HG02973 (cell line): ENCODE measurements around the gene SEZ6L.

Experiments used
- ATAC-seq: cut with Tn5 transposase; IDR thresholded peaks from one replicate; pipeline ENCODE4 v1.9.1; 2021; ENCODE audit warnings: moderate library complexity; ENCODE audit not compliant: unreplicated experiment

SEZ6L gene

GRCh38 chr22:26169315-26170111 is at the start of gene SEZ6L:
SEZ6L (plus strand) TSS chr22:26169462; CDS start chr22:26169670, 208 bp downstream.
- ATAC-seq: no peak

DNA sequence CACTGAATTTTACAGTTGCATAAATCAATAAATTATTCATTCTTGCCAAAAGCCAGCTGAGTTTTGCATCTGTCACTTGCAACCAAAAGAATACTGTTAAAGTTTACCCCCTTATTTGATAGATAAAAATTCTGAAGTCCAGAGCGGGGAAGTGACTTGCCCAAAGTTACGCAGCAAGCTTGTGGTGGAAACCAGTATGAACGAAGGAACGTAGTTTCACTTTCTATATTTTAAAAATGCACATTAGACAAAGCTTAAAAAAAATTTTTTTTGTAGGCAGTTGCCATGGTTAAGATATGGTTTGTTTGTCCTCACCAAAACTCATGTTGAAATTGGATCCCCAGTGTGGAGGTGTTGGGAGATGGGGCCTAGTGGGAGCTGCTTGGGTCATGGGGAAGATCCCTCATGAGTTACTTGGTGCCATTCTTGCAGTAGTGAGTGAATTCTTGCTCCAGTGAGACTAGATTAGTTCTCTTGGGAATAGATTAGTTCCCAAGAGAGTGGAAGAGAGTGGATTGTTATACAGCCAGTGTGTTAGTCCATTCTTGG is 46.3 kb upstream of the SEZ6L start:
- ATAC-seq: no peak

GRCh38 chr22:26124991-26125725 is 44.1 kb upstream of the SEZ6L start:
- ATAC-seq: no peak

DNA sequence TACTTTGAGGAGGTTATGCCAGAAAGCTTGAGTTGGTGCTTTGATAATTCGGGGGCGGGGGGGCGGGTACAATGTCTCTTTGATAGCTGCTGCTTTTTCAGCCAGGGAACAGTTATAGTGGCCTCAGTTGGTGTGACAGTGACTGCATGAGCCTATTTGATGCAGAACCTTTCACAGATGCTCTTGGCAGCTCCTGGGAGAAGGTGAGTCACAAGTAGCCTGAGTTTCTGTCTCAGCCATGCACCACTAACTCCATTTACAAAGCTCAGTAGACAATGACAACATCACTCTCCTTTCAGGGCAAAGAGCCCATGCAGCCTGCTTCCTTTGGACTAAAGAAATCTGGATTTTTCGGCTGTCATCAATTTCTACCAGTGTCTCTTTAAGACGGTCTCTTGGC is 42.1 kb upstream of the SEZ6L start:
- ATAC-seq: no peak

- ATAC-seq: no peak
These were observed 41.7 kb upstream of the SEZ6L start for GRCh38 chr22:26127556-26127955.

DNA sequence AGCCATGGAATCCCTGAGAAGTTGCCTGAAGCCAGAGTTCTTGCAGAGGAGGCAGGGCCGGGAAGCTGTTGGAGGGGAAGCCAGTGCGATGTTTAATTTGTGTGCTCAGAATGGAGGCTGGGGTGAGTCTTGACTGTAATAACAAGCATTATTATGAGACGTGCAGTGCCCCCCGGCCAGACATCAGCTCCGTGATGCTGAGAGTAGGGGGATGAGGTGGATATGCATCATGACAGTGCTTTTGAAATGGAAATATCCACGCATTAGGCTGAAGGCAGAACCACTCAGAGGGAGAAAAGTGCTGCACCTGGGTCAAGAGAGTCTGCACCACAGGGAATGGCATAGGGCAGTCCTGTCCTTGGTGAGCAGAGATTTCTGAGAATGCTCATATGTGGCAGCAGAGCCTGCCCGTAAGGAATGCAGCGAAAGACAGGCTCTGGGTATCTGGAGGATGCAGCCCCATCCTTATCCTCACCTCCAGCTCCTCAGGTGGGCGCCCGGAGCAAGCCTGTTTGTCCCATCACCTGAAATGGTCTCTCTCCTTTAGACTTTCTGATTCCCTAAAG is 37.6 kb upstream of the SEZ6L start:
- no peak for ATAC-seq

DNA sequence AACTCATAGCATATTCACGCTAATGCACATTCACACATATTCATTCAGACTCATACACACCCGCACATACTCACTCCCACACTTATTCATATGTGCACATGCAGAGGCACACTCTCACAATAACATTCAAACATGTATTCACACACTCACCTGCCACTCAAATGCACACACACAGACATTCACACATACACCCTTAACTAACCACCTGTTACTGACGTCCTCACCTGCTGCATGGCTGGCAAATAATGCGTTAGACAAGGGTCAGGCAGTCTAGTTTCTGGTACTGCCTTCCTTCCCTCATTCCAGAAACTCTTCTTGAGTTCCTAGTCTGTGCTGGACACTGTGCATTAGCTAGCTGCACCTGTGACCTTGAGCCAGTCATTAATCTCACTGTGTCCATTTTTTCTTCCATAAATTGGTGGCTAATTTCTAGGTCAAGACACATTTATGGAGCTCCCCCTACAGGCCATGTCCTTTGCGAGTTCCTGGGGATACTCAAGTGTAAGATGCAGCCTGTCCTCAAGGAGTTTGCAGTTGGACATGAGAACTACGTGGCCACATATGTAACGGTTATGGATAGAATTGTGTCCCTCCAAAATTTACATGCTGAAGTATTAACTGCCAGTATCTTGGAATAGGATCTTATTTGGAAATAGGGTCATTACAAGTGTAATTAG is 34.5 kb upstream of the SEZ6L start:
- no peak for ATAC-seq

DNA sequence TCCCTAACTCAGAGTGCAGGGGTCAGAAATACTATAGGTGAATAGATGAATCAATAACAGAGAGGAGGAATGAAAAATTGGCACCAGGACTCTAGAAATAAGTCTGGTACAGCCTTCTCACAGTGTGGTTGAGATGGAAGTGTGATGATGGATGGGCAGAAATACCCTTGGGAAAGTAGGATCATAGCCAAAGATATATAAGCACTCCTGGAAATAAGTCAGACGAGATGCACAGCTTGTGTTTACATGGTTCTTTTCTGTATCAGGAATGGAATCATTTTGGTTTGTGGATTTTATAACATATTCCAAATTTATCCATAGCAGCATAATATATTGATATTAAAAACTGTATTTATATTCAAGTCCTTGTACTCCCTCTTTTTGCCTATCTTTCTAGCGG is 33.5 kb upstream of the SEZ6L start:
- ATAC-seq: no peak

- ATAC-seq: no peak
These were observed 30.0 kb upstream of the SEZ6L start for GRCh38 chr22:26139310-26139709.

GRCh38 chr22:26141831-26142230 is 27.4 kb upstream of the SEZ6L start:
- ATAC-seq: no peak

- ATAC-seq: no peak
These were observed 25.4 kb upstream of the SEZ6L start for GRCh38 chr22:26143806-26144325.

GRCh38 chr22:26159886-26160285 is 9.4 kb upstream of the SEZ6L start:
- no peak for ATAC-seq

DNA sequence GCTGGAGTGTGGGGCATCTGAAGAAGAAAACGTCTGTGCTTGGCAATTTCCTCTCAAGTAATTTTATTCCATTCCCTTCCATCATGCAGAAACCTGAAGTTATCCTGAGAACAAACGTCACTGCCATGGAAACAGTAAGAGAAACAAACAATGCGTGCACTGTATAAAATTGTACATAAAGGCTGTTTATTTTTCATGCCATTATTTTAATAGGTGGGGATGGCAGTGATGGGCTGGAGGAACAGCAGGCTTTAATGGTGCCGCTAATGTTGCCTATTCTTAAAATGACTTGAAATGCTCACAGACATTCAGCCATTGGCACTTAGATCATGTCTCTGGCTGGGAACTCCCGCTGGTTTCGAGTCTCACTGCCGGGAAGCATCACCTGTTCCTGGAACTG is 7.5 kb upstream of the SEZ6L start:
- no peak for ATAC-seq

- no peak for ATAC-seq
These were observed 6.3 kb upstream of the SEZ6L start for GRCh38 chr22:26162926-26163325.

- ATAC-seq: no peak
These were observed 5.1 kb upstream of the SEZ6L start for GRCh38 chr22:26164174-26164573.

DNA sequence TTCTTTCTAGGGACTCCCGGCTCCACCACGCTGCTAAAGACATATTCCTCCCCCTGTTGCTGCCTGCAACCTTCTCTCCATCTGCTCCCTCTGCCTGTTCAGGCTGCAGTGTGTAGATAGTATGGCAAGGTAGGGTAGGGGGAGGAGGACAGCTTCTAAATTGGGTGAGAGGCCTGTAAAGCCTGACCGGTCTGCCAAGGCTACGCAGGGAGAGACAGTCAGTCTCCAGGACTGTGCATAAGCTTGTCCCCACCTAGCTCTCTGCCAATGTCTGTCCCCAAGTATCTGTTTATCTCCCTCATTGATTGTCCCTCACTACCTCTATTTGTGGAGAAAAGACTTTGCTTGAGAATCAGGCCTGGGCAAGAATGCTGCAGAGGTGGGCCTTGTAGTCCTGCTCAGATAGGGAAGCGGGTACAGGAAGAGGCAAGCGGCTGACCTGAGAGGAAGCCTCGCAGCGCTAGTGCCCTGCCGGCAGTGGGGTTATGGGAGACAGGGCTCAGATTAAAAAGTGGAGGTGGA is 871 bp upstream of the SEZ6L start:
- ATAC-seq: no peak

- no peak for ATAC-seq
These were observed 335 bp upstream of the SEZ6L start for GRCh38 chr22:26168939-26169314.

- ATAC-seq: no peak
These were observed 840 bp downstream of the SEZ6L start for GRCh38 chr22:26170112-26170492.

DNA sequence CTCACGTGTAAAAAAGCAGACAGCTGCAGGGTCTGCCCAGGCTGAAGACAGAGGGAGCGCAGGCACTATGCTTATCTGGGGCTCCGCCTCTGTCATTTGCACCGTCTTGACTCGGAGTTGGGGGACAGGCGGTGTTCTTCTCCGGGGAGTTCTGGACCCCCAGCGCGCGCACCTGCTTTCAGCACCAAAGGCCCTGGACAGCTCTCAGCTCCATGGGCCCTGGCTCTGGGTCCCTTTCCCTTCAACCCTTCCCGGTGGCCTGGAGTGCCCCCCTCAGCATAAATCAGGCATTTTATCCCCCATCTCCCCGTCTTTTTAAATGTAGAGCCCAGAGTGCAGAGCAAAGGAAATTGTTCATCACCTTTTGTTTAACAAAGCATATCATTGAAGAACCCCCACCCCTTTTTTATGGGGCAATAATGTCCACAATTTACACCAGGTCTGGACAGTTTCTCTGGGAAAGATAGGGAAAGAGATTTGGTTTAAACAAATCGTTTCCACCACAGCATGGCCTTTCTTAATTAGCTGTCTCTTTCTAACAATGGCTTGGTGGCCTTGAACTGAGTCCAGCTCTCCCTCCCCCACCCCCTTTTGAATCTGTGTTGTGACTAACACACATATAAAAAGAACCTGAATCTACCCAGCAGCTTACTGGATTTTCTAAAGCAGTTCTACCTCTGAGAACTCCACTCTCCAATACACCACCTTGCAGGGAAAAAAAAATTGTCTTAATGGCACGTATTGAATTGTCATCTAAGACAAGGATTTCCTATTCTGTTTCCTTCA is 1.7 kb downstream of the SEZ6L start:
- ATAC-seq: no peak

GRCh38 chr22:26172389-26172990 is 3.2 kb downstream of the SEZ6L start:
- no peak for ATAC-seq
